WI38 (cell line): ENCODE results near the gene MVK.

ENCODE experiments used
- H3K4me3 ChIP-seq: 2 replicates; pipeline ENCODE4 v1.5.1; 2011; ENCODE audit warnings: low read depth, mild to moderate bottlenecking, control low read depth, low read length
- CTCF ChIP-seq: IDR thresholded peaks from 2 replicates; pipeline ENCODE4 v1.5.1; 2012; ENCODE audit warnings: low read depth, mild to moderate bottlenecking, control low read depth, low read length

MVK gene

GRCh38 chr12:109567296-109567695 lies 6.3 kb upstream of the MVK start:
- no peak for TF ChIP-seq CTCF
- no peak overlapping the region for H3K4me3 ChIP-seq

GRCh38 chr12:109567967-109568366 lies 5.6 kb upstream of the MVK start:
- no peak overlapping the region for H3K4me3 ChIP-seq
- TF ChIP-seq CTCF = no peak

GRCh38 chr12:109568486-109568885 lies 5.1 kb upstream of the MVK start:
- TF ChIP-seq CTCF = no peak
- no peak overlapping the region for H3K4me3 ChIP-seq

- TF ChIP-seq CTCF = no peak
- H3K4me3 ChIP-seq = no peak overlapping the region
Observed at GRCh38 chr12:109571773-109572505, 1.7 kb upstream of the MVK start.

GRCh38 chr12:109572506-109572845 lies 1.1 kb upstream of the MVK start:
- no peak for TF ChIP-seq CTCF
- no peak overlapping the region for H3K4me3 ChIP-seq

- H3K4me3 ChIP-seq = peak overlapping the region; percentile 78
- no peak for TF ChIP-seq CTCF
Observed at GRCh38 chr12:109573914-109574244, 285 bp downstream of the MVK start.

GRCh38 chr12:109575683-109576082 lies 2.1 kb downstream of the MVK start:
- no peak for TF ChIP-seq CTCF
- no peak overlapping the region for H3K4me3 ChIP-seq
